Effector memory CD4-positive, alpha-beta T cell (primary cell): ENCODE measurements around the gene LBP.
"Not testable (repeated sequence)": the region's sequence is repeated elsewhere in the genome, so short reads cannot be mapped to it uniquely, and the experiment has no call there.

Experiments
- DNase-seq, 3 donors: peaks; one replicate each; pipeline ENCODE4 v3.0.0-alpha.2; 2020
- H3K27ac ChIP-seq: 2 replicates; pipeline ENCODE4 v1.7.0; 2013; ENCODE audit warnings: mild to moderate bottlenecking, low read length, moderate library complexity; ENCODE audit not compliant: insufficient read depth, poor library complexity, severe bottlenecking
- H3K27me3 ChIP-seq: replicated peaks from 2 replicates; pipeline ENCODE4 v1.7.0; 2013; ENCODE audit warnings: mild to moderate bottlenecking, low read length; ENCODE audit not compliant: insufficient read depth, control insufficient read depth, poor library complexity, severe bottlenecking
- H3K36me3 ChIP-seq: 2 replicates; pipeline ENCODE4 v1.7.0; 2013; ENCODE audit warnings: mild to moderate bottlenecking, low read length, moderate library complexity; ENCODE audit not compliant: control insufficient read depth, insufficient read depth
- H3K4me1 ChIP-seq: 2 replicates; pipeline ENCODE4 v1.7.0; 2013; ENCODE audit warnings: low read length, mild to moderate bottlenecking; ENCODE audit not compliant: control insufficient read depth, insufficient read depth, poor library complexity, severe bottlenecking
- H3K4me3 ChIP-seq: 2 replicates; pipeline ENCODE4 v1.7.0; 2013; ENCODE audit warnings: low read length, low read depth, mild to moderate bottlenecking; ENCODE audit not compliant: insufficient read depth, poor library complexity, severe bottlenecking
- H3K9me3 ChIP-seq: 2 replicates; pipeline ENCODE4 v1.7.0; 2013; ENCODE audit warnings: mild to moderate bottlenecking, low read length, moderate library complexity; ENCODE audit not compliant: control insufficient read depth

LBP gene

GRCh38 chr20:38334016-38334415, 12.3 kb upstream of the LBP start:
- peaks cover 4% of the 10 kb centered on the region for H3K9me3 ChIP-seq
- H3K27ac ChIP-seq, result no peak overlapping the region
- H3K36me3 ChIP-seq, result no peaks in the 10 kb centered on the region
- no peak overlapping the region for H3K4me3 ChIP-seq
- no peak for DNase-seq
- H3K27me3 ChIP-seq, result no peaks in the 10 kb centered on the region
- no peaks in the 10 kb centered on the region for H3K4me1 ChIP-seq

GRCh38 chr20:38336726-38337125, 9.6 kb upstream of the LBP start:
- Histone ChIP-seq H3K27me3 (no peaks in the 10 kb centered on the region), H3K4me3 (no peak overlapping the region), H3K27ac (no peak overlapping the region), H3K9me3 (peaks cover 4% of the 10 kb centered on the region), H3K36me3 (no peaks in the 10 kb centered on the region), H3K4me1 (no peaks in the 10 kb centered on the region)
- DNase-seq, result no peak

GRCh38 chr20:38337561-38338140, 8.6 kb upstream of the LBP start:
- Histone ChIP-seq H3K9me3 (peaks cover 4% of the 10 kb centered on the region), H3K36me3 (no peaks in the 10 kb centered on the region), H3K27me3 (no peaks in the 10 kb centered on the region), H3K4me3 (no peak overlapping the region), H3K4me1 (no peaks in the 10 kb centered on the region), H3K27ac (no peak overlapping the region)
- no peak for DNase-seq

DNA sequence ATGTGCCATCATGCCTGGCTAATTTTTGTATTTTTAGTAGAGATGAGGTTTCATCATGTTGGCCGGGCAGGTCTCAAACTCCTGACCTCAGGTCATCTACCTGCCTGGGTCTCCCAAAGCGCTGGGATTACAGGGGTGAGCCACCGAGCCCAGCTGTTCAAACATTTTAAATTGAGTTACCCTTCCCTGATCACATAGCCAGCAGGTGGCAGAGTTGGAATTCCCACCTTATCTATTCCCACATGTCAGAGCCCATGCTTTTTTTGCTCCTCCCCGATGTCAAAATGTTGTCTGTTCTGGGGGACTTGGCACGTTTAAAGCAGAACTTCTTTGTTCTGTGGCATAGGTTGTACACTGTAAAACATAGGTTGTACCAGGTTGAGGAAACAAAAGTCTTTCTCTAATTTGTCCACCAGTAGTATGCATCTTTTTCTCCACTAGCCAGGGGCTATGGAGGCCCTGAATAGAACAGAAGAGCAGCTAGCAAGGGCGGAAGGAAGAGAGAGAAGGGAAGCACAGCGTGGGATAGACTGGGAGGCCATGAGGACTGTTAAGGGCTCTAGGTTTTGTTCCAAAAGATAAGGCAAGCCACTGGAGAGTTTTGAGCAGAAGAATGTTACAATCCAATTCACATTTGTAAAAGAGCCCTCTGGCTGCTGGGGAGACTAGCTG, 7.3 kb upstream of the LBP start:
- peaks cover 4% of the 10 kb centered on the region for H3K9me3 ChIP-seq
- H3K27ac ChIP-seq, result no peak overlapping the region
- H3K4me3 ChIP-seq, result no peak overlapping the region
- no peaks in the 10 kb centered on the region for H3K36me3 ChIP-seq
- H3K27me3 ChIP-seq, result no peaks in the 10 kb centered on the region
- DNase-seq, result no peak
- no peaks in the 10 kb centered on the region for H3K4me1 ChIP-seq

DNA sequence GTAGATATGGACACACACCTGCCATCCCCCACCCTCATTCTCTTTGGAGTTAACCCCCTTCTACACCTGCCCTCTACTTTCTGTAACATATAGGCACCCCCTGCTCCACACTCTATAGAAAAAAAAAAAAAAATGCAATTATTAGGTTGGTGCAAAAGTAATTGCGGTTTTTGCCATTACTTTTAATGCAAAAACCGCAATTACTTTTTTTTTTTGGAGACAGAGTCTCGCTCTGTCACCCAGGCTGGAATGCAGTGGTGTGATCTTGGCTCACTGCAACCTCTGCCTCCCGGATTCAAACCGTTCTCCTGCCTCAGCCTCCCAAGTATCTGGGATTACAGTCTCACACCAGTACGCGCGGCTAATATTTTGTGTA, 6.8 kb upstream of the LBP start:
- not testable (repeated sequence) for H3K4me3 ChIP-seq, H3K27me3 ChIP-seq, H3K27ac ChIP-seq, DNase-seq, H3K4me1 ChIP-seq, H3K36me3 ChIP-seq, H3K9me3 ChIP-seq

- no peaks in the 10 kb centered on the region for H3K4me1 ChIP-seq
- H3K36me3 ChIP-seq, result no peaks in the 10 kb centered on the region
Observed at GRCh38 chr20:38339997-38340396, 6.3 kb upstream of the LBP start.

GRCh38 chr20:38340693-38341092, 5.6 kb upstream of the LBP start:
- DNase-seq, result no peak
- no peaks in the 10 kb centered on the region for H3K4me1 ChIP-seq
- H3K9me3 ChIP-seq, result peaks cover 4% of the 10 kb centered on the region
- H3K4me3 ChIP-seq, result no peak overlapping the region
- no peak overlapping the region for H3K27ac ChIP-seq
- H3K27me3 ChIP-seq, result no peaks in the 10 kb centered on the region
- no peaks in the 10 kb centered on the region for H3K36me3 ChIP-seq

More at GRCh38 chr20:38339997-38340396, 6.3 kb upstream of the LBP start:
- no peak for DNase-seq
- no peak overlapping the region for H3K4me3 ChIP-seq
- no peak overlapping the region for H3K27ac ChIP-seq
- H3K27me3 ChIP-seq, result no peaks in the 10 kb centered on the region
- peaks cover 4% of the 10 kb centered on the region for H3K9me3 ChIP-seq

DNA sequence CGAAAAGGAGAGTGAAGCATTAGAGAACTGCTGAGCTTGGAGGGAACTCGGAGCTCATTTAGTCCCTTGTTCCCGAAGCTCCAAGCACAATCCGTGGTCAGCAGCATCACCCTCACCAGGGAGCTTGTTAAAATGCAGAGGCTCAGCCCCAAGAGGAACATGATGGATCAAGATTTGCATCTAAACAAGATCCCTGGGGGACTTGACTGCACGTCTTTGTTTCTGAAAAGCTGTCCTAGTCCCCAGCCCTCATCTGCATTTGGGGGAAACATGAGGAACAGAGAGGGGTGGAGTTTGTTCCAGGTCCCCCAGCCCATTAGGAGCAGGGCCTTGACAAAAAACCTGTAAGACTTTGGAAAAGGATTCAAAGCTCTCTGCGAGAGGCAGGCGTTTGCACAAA, 4.1 kb upstream of the LBP start:
- H3K27me3 ChIP-seq, result no peaks in the 10 kb centered on the region
- no peaks in the 10 kb centered on the region for H3K4me1 ChIP-seq
- no peak overlapping the region for H3K27ac ChIP-seq
- H3K36me3 ChIP-seq, result no peaks in the 10 kb centered on the region
- DNase-seq, result no peak
- peaks cover 4% of the 10 kb centered on the region for H3K9me3 ChIP-seq
- no peak overlapping the region for H3K4me3 ChIP-seq

- H3K27ac ChIP-seq, result no peak overlapping the region
- H3K9me3 ChIP-seq, result no peaks in the 10 kb centered on the region
- H3K36me3 ChIP-seq, result no peaks in the 10 kb centered on the region
- no peaks in the 10 kb centered on the region for H3K27me3 ChIP-seq
- DNase-seq, result no peak
- H3K4me1 ChIP-seq, result no peaks in the 10 kb centered on the region
- H3K4me3 ChIP-seq, result no peak overlapping the region
Observed at GRCh38 chr20:38342713-38343310, 3.5 kb upstream of the LBP start.

DNA sequence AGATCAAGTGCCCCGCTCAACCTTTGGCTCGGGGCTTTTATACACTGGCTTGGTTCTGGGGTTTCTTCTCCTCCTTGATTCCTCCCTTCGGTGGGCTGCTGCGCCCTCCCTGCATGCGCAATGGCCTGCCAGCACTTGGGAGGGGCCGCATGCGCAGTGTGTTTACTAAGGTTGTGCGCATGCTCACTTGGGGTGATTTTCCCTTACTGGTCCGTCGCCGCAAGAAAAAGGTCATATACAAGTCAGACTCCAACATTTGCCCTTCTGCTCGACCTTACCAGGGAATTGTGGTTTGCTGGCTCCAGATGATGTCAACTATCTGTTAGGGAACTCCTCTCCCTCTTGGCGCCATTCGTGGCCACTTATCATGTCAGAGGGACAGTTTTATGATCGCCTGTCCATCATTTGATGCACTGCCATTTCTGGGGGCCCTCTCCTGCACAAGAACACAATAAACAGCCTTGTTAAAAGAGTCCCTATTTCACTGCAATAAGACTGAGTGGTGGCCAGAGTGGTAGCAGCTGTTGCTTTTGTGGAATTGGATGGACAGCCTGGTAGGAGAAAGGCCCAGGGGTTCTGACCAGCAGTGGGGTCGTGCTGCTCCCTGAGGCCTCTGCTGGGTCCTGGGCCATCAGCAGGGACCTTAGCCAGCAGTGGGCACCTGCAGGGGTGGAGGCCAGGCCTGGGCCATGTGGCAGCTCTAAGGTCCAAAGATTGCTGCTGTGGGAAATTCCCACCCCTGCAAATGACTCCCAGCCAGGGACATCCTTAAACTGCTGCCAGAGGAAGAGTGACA, 2.8 kb upstream of the LBP start:
- H3K4me3 ChIP-seq, result no peak overlapping the region
- H3K4me1 ChIP-seq, result no peaks in the 10 kb centered on the region
- H3K27me3 ChIP-seq, result no peaks in the 10 kb centered on the region
- H3K9me3 ChIP-seq, result no peaks in the 10 kb centered on the region
- H3K36me3 ChIP-seq, result no peaks in the 10 kb centered on the region
- H3K27ac ChIP-seq, result no peak overlapping the region
- no peak for DNase-seq
